ENCODE measurements around the gene CACNA2D1.

Gene CACNA2D1

DNA sequence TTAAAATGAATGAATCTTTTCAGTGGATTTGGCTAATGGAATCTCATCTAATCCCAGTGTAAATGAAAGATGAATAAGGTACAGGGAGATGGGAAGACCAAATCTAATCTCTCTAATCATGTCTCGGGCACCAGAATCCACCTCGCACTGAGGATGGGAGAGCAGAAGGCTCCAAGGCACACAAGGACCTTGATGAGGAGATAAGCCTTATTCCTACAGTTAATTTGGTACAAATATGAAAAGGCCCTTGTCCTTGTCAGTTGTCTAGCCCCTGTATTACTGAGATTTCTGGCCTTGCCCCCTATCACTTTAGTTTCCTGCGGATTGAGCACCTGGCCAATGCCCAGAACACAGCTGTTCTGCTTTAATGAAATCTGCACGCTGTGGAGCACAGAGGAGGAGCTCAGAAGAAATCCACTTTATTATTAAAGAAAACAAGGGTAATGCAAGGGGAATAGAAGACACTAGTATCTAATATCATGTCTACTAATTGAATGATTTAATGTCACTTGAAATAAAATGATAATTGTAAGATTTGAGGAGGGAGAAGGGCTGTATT is 352.4 kb downstream of the CACNA2D1 start:
- TF ChIP-seq, protein P1, sequence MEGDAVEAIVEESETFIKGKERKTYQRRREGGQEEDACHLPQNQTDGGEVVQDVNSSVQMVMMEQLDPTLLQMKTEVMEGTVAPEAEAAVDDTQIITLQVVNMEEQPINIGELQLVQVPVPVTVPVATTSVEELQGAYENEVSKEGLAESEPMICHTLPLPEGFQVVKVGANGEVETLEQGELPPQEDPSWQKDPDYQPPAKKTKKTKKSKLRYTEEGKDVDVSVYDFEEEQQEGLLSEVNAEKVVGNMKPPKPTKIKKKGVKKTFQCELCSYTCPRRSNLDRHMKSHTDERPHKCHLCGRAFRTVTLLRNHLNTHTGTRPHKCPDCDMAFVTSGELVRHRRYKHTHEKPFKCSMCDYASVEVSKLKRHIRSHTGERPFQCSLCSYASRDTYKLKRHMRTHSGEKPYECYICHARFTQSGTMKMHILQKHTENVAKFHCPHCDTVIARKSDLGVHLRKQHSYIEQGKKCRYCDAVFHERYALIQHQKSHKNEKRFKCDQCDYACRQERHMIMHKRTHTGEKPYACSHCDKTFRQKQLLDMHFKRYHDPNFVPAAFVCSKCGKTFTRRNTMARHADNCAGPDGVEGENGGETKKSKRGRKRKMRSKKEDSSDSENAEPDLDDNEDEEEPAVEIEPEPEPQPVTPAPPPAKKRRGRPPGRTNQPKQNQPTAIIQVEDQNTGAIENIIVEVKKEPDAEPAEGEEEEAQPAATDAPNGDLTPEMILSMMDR (IDR thresholded peaks at IDR 0.05): no peak

DNA sequence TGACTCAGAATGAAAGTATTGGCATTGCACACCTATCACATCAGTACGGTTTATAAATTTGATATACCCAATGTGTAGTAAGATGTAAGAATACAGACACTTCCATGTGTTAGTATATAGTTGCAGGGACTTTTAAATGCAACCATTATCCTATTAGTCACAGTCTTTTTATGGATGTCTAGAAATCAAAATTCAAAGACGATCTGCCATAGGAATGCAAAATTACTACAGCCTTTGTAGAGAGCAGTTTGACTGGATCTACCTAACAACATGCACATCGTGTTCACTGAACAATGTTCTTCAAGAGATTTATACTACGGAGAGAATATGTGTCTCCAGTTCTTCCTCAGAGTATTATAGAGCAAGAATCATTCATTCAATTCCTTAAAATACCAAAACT is 356.5 kb downstream of the CACNA2D1 start:
- TF ChIP-seq, protein P1 (IDR thresholded peaks at IDR 0.05): no peak

DNA sequence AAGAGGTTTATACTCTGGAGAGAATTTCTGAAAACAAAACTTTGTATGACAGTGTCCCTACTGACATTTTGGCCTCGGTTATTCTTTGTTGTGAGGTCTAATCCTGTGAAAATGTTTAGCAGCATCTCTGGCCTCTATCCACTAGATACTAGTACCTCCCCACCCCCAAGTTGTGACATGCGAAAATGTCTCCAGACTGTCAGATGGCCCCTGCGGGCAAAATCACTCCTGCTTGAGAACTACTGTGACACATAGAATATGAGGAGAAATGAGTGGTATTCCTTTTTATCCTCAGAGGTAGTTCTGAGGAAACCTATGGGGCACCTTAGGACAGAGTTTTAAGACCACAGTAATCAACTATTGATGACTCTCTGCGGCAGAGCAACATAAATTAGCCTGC is 358.5 kb downstream of the CACNA2D1 start:
- TF ChIP-seq, protein P1 (IDR thresholded peaks at IDR 0.05): no peak

DNA sequence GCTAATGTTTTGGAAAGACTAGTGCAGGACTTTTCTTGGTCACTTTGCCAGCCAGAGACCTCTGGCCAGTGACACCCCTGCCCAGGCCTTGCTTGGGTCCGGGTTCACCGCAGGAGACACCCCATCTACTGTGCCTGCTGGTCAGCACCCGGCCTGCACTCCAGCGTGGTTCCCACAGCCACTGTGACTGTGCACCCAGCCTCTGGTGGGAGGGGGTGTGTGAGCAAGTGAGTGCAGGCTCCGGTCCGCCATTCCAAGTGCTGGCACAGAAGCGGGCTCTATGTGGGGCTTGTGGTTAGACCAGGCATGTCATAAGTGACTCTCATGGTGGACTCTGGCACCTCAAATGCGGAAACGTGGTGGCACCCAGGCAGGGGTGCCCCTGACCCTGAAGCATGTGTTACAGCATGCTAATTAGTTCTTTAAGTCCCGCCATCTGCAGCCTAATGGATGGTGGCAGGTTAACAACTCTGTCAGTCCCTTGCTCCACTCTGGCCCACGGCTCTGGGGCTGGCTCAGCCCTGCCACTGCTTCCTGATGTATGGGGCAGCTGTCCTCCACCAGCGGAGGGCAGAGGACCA is 361.8 kb downstream of the CACNA2D1 start:
- TF ChIP-seq, protein P1 (IDR thresholded peaks at IDR 0.05): no peak

DNA sequence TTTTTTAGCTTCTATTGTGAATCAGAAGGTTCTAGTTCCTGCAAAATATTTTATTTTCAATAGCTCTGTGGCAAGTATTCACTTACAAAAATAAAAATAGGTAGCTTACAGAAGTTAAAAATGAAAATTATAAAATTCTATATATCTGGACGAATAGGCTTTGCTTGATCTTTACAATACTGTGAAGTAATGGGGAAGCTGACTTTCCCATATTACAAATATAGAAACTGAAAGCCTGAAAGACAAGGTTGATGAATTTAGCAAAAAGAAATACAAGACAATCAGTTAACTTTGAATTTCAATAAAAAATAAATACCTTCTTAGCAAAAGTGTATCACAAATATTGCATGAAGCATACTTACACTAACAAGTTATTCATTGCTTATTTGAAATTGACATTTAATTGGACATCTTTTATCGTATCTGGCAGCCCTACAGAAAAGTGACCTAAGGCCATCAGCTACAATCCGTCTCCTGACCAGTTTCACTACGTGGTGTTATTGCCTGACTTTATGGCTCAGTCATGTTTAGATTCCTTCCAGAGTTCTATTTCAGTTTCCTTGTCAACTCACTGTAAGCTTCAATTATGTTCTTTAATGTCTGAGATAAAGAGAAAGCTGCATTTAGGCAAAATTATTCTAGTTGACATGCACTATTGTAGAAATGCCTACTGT is 363.2 kb downstream of the CACNA2D1 start:
- TF ChIP-seq, protein P1 (IDR thresholded peaks at IDR 0.05): no peak

DNA sequence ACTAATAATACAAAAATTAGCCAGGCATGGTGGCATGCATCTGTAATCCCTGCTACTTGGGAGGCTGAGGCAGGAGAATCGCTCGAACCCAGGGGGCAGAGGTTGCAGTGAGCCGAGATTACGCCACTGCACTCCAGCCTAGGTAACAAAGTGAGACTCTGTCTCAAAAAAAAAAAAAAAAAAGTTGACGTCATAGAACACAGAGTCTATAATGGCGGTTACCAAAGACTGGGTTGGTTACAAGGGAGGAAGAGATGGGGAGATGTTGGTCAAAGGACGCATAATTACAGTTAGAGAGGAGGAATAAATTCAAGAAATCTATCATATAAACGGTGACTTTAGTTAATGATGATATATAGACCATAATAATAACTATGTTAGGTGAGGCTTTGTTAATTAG is 364.1 kb downstream of the CACNA2D1 start:
- TF ChIP-seq, protein P1 (IDR thresholded peaks at IDR 0.05): no peak

DNA sequence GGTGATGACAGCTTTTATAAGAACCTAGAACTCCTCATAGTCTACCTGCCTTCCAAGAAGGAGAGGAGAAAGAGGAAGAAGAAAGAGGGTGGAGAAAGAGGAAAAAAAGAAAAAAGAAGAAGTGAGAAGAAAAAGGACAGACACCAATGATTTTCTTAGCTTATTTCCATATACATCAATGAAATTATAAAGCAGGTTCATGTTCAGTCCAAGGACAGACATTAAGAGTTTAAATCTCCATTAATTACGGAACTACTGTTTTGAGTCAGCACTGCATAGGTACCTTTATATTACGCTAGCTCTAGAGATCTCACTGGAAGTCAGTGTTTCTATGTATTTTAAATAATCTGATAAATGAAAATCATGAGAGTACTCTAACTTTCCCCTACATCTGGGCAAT is 364.8 kb downstream of the CACNA2D1 start:
- TF ChIP-seq, protein P1 (IDR thresholded peaks at IDR 0.05): no peak

All from LNCAP (cell line).